Epidermal melanocyte (primary cell): Measurements from ENCODE around the gene KIR2DL3.
"Not testable (repeated sequence)": the region's sequence is repeated elsewhere in the genome, so short reads cannot be mapped to it uniquely, and the experiment has no call there.

Experiments
- DNase-seq: peaks from one replicate; pipeline ENCODE4 v3.0.0; 2011; ENCODE audit warnings: low spot score; ENCODE audit not compliant: insufficient read length

The KIR2DL3 gene

GRCh38 chr19:54738306-54738705, at the start of gene KIR2DL3:
TSS of gene KIR2DL3 (plus strand) at chr19:54738513. CDS start at chr19:54738546, 33 bp downstream.
- not testable (repeated sequence) for DNase-seq

- DNase-seq = no peak
These were observed 46.6 kb upstream of the KIR2DL3 start for GRCh38 chr19:54691582-54692297.

GRCh38 chr19:54692298-54692615, 46.1 kb upstream of the KIR2DL3 start:
- no peak for DNase-seq

GRCh38 chr19:54694648-54695047, 43.7 kb upstream of the KIR2DL3 start:
- no peak for DNase-seq

GRCh38 chr19:54696117-54696548, 42.2 kb upstream of the KIR2DL3 start:
- no peak for DNase-seq

- DNase-seq = no peak
These were observed 41.5 kb upstream of the KIR2DL3 start for GRCh38 chr19:54696766-54697165.

GRCh38 chr19:54697716-54698115, 40.6 kb upstream of the KIR2DL3 start:
- not testable (repeated sequence) for DNase-seq

GRCh38 chr19:54704928-54705327, 33.4 kb upstream of the KIR2DL3 start:
- DNase-seq = no peak

GRCh38 chr19:54707962-54708361, 30.4 kb upstream of the KIR2DL3 start:
- DNase-seq = no peak

- DNase-seq = no peak
These were observed 29.5 kb upstream of the KIR2DL3 start for GRCh38 chr19:54708781-54709180.

GRCh38 chr19:54709212-54709948, 28.9 kb upstream of the KIR2DL3 start:
- DNase-seq = no peak

- not testable (repeated sequence) for DNase-seq
These were observed 28.4 kb upstream of the KIR2DL3 start for GRCh38 chr19:54709956-54710355.

- DNase-seq = no peak
These were observed 14.2 kb upstream of the KIR2DL3 start, which contains the start of gene KIR3DL3 for GRCh38 chr19:54724142-54724541. TSS of gene KIR3DL3 (plus strand) at chr19:54724442. CDS start at chr19:54724497, 55 bp downstream.

- DNase-seq = no peak
These were observed 13.7 kb upstream of the KIR2DL3 start for GRCh38 chr19:54724644-54725043.

- no peak for DNase-seq
These were observed 13.0 kb upstream of the KIR2DL3 start for GRCh38 chr19:54725321-54725720.

GRCh38 chr19:54727562-54727961, 10.8 kb upstream of the KIR2DL3 start:
- no peak for DNase-seq

GRCh38 chr19:54728167-54728566, 10.1 kb upstream of the KIR2DL3 start:
- DNase-seq = no peak

- no peak for DNase-seq
These were observed 8.7 kb upstream of the KIR2DL3 start for GRCh38 chr19:54729416-54730188.

GRCh38 chr19:54731191-54731590, 7.1 kb upstream of the KIR2DL3 start:
- no peak for DNase-seq

GRCh38 chr19:54738715-54739114, 402 bp downstream of the KIR2DL3 start:
- no peak for DNase-seq

GRCh38 chr19:54739587-54740497, 1.5 kb downstream of the KIR2DL3 start:
- no peak for DNase-seq
